Fibroblast of pulmonary artery (primary cell): ENCODE data around the gene GANAB.
A peak's percentile ranks its signal among the peaks of the same experiment; 100 is the strongest.
"Not testable (repeated sequence)": the region's sequence is repeated elsewhere in the genome, so short reads cannot be mapped to it uniquely, and the experiment has no call there.

Source experiments
- DNase-seq: peaks from one replicate; pipeline ENCODE4 v3.0.0-alpha.2; 2010; ENCODE audit warnings: low read depth
- H3K4me3 ChIP-seq: replicated peaks from 2 replicates; pipeline ENCODE4 v1.5.1; 2011; ENCODE audit warnings: low read depth, mild to moderate bottlenecking, control low read depth, low read length, moderate library complexity
- CTCF ChIP-seq: IDR thresholded peaks from 2 replicates; pipeline ENCODE4 v1.5.1; 2011; ENCODE audit warnings: mild to moderate bottlenecking, control low read depth, low read length, inconsistent platforms; ENCODE audit errors: missing control alignments

GANAB gene

GRCh38 chr11:62592146-62592815 is 54.1 kb downstream of the GANAB start:
- H3K4me3 ChIP-seq = peak overlapping the region; percentile 82
- TF ChIP-seq CTCF = no peak
- DNase-seq = no peak

- peak; percentile 99 for DNase-seq
- peak within 1 kb of the TSS; percentile 82 for H3K4me3 ChIP-seq
- no peak for TF ChIP-seq CTCF
Measured at GRCh38 chr11:62591448-62592145, 54.8 kb downstream of the GANAB start, which contains the start of gene TUT1. Gene TUT1 (minus strand): TSS chr11:62591523. CDS start chr11:62591485, 38 bp downstream.

GRCh38 chr11:62588966-62589637 is 57.3 kb downstream of the GANAB start:
- peak; percentile 34 for DNase-seq
- peak; percentile 44 for TF ChIP-seq CTCF
- no peak overlapping the region for H3K4me3 ChIP-seq

GRCh38 chr11:62585356-62585755 is 61.1 kb downstream of the GANAB start:
- not testable (repeated sequence) for H3K4me3 ChIP-seq, DNase-seq

- DNase-seq, H3K4me3 ChIP-seq: not testable (repeated sequence)
Measured at GRCh38 chr11:62581735-62582134, 64.7 kb downstream of the GANAB start.

- TF ChIP-seq CTCF = no peak
- H3K4me3 ChIP-seq = no peak overlapping the region
- no peak for DNase-seq
Measured at GRCh38 chr11:62580959-62581715, 65.3 kb downstream of the GANAB start.

GRCh38 chr11:62579252-62579651 is 67.2 kb downstream of the GANAB start:
- no peak overlapping the region for H3K4me3 ChIP-seq
- no peak for TF ChIP-seq CTCF
- no peak for DNase-seq
